PFSK-1 (cell line): ENCODE measurements around the gene TMEM117.

Experiments
- FOXP2 ChIP-seq: optimal IDR thresholded peaks from 2 replicates; pipeline ENCODE3; 2011; ENCODE audit warnings: borderline replicate concordance, control low read depth, inconsistent platforms; ENCODE audit not compliant: insufficient read depth; ENCODE audit errors: extremely low read length, extremely low read depth
- POLR2AphosphoS5 ChIP-seq: IDR thresholded peaks from 2 replicates; pipeline ENCODE4 v1.6.1; 2012; ENCODE audit warnings: low read depth, mild to moderate bottlenecking, control low read depth, low read length, moderate library complexity
- REST ChIP-seq, 2 experiments: IDR thresholded peaks; 2 replicates each; pipeline versions ENCODE4 v1.6.1 to v1.8.0; 2011 to 2012; ENCODE audit warnings: low read depth in 2 of 2, low read length in 2 of 2, control low read depth in 1 of 2, inconsistent platforms in 1 of 2, mild to moderate bottlenecking in 1 of 2, moderate library complexity in 1 of 2; ENCODE audit not compliant: insufficient read depth in 1 of 2
- SIN3A ChIP-seq: IDR thresholded peaks from 2 replicates; pipeline ENCODE4 v1.6.1; 2012; ENCODE audit warnings: mild to moderate bottlenecking, low read length, moderate library complexity, borderline replicate concordance; ENCODE audit not compliant: insufficient read depth
- TAF1 ChIP-seq: IDR thresholded peaks from 2 replicates; pipeline ENCODE4 v1.6.1; 2012; ENCODE audit warnings: low read length, control low read depth, borderline replicate concordance; ENCODE audit not compliant: insufficient read depth

TMEM117 gene

DNA sequence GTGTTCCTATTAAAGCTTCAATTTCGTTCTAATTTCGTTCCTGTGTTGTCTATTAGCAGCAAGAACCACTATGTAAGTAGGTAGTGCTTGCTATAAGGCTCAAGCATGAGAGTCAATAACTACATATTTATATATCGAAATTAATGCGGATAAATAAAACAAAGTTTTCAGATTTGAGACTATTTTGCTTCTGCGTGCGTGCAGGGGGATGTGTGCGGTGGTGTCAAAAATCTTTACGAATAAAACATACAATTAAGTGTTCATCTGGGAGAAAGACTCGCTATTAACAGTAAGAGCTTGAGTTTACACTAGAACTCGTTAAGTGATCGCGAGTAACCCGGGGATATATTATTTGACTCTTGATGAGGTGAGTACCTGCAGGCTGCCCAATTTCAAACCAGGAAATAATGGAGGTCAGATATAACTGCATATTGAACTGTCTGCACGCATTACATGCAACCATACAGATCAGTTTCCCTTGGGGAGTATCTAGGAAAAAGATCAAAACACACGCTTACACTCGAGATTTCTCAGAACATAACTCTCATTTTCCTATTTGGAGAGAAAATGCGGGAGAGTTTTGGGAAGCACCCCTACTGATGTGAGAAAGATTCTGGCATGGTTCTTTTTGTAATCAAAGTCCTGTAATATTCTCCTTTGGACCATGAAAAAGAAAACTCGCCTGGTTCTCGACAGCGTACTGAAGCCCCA lies 30.6 kb upstream of the TMEM117 start:
- TF ChIP-seq SIN3A = no peak
- no peak for TF ChIP-seq POLR2AphosphoS5
- TF ChIP-seq REST (IDR thresholded peaks at IDR 0.05; ENCODE audit: insufficient read depth in 1 of 2, low read depth in 2 of 2, low read length in 2 of 2) = no peak
- no peak for TF ChIP-seq TAF1
- TF ChIP-seq FOXP2 = no peak

DNA sequence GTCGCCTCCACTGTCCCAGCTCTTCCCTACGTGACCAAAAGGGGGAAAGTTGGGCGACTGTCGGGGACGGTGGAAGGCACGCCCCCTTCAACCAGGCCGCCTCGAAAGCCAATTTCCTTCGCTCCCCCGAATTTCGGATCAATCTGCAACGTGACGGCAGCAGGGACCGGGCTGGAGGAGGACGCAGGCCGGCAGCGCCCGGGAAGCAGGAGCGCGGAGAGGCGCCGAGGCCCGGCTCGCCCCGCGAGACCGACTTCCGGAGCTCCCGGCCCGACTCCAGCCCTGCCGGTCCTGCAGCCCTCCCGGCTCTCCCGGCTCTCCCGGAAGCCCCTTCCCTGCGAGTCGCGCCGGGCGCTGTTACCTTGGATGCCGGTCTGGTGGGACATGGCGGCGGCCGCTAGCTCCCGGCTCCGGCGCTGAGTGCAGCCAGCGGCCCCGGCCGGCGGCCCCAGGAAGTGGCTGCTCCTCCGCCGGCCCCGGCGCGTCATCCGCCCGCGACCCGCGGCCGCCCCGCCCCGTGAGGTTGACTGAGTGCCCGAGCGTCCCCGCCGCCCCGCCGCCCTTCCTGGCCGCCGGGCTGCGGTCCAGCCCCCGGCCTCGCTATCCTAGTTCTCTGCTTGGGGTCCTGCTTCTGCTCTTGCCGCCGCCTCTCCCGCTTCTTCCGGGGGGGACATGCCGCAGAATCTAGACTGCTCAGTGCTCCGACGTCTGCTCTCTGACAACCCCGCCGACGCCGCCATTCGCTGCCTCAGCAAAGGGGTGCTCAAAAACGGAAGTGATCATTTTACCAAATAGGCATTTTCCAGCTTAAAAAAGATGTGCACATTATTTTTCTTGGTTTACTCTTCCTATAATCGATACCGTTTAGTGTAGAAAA lies 29.8 kb upstream of the TMEM117 start, which contains the start of gene TWF1:
Gene TWF1, minus strand, starts transcription at position 458 of the 877 bp plus-strand sequence. Its CDS starts 72 bp downstream, at position 386.
- TF ChIP-seq SIN3A (peak; percentile 17; the same call in 1 of the 2 replicates), POLR2AphosphoS5 (peak; percentile 82), TAF1 (no peak; the same call in 1 of the 2 replicates)

GRCh38 chr12:43806737-43807072 lies 29.2 kb upstream of the TMEM117 start:
- TF ChIP-seq SIN3A = no peak
- no peak for TF ChIP-seq REST (IDR thresholded peaks at IDR 0.05; ENCODE audit: insufficient read depth in 1 of 2, low read depth in 2 of 2, low read length in 2 of 2)
- no peak for TF ChIP-seq FOXP2
- no peak for TF ChIP-seq TAF1
- TF ChIP-seq POLR2AphosphoS5 = no peak

DNA sequence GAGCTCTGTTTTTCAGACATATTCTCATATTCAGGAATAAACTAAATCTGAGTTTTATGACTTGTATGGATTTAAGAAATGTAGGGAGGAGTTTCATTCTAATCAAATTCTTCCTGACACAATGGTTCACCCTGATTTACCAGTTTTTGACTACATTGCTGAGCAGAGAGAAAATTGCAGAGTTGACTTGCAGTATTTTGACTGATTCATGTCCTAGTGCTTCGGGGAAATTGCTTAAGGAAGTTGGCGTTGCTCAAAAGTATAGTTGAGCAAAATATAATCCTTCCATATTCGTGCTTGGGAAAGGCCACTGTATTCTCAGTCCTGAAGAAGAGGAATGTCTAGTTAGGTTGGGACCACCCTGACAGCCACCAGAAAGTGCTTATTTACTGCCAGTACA lies 28.5 kb upstream of the TMEM117 start:
- TF ChIP-seq REST (IDR thresholded peaks at IDR 0.05; ENCODE audit: insufficient read depth in 1 of 2, low read depth in 2 of 2, low read length in 2 of 2) = no peak

GRCh38 chr12:43812057-43812456 lies 23.8 kb upstream of the TMEM117 start:
- no peak for TF ChIP-seq TAF1
- no peak for TF ChIP-seq SIN3A
- no peak for TF ChIP-seq FOXP2
- no peak for TF ChIP-seq REST (IDR thresholded peaks at IDR 0.05; ENCODE audit: insufficient read depth in 1 of 2, low read depth in 2 of 2, low read length in 2 of 2)
